ELR (cell line): ENCODE data around the gene ATG10.
"Not testable (repeated sequence)": the region's sequence is repeated elsewhere in the genome, so short reads cannot be mapped to it uniquely, and the experiment has no call there.

Experiments
- DNase-seq: peaks from one replicate; pipeline ENCODE4 v3.0.0-alpha.2; 2015; ENCODE audit warnings: low read depth

ATG10 gene

GRCh38 chr5:81982172-81982685 is 10.4 kb downstream of the ATG10 start:
- DNase-seq: not testable (repeated sequence)

- DNase-seq: not testable (repeated sequence)
Measured at GRCh38 chr5:81983148-81983547, 11.3 kb downstream of the ATG10 start.

GRCh38 chr5:81983563-81983962 is 11.7 kb downstream of the ATG10 start:
- DNase-seq: not testable (repeated sequence)

GRCh38 chr5:81986126-81986525 is 14.3 kb downstream of the ATG10 start:
- DNase-seq: no peak

- no peak for DNase-seq
Measured at GRCh38 chr5:81989204-81989603, 17.4 kb downstream of the ATG10 start.

GRCh38 chr5:81994679-81995078 is 22.9 kb downstream of the ATG10 start:
- DNase-seq: peak; percentile 11

GRCh38 chr5:81995407-81995806 is 23.6 kb downstream of the ATG10 start:
- no peak for DNase-seq

GRCh38 chr5:82004511-82004910 is 32.7 kb downstream of the ATG10 start:
- DNase-seq: peak; percentile 75

- not testable (repeated sequence) for DNase-seq
Measured at GRCh38 chr5:82009869-82010268, 38.0 kb downstream of the ATG10 start.

GRCh38 chr5:82010696-82011095 is 38.9 kb downstream of the ATG10 start:
- no peak for DNase-seq

- DNase-seq: no peak
Measured at GRCh38 chr5:82011761-82012160, 39.9 kb downstream of the ATG10 start.

- not testable (repeated sequence) for DNase-seq
Measured at GRCh38 chr5:82014644-82015043, 42.8 kb downstream of the ATG10 start.

- no peak for DNase-seq
Measured at GRCh38 chr5:82018462-82018861, 46.6 kb downstream of the ATG10 start.

- DNase-seq: no peak
Measured at GRCh38 chr5:82019342-82020138, 47.7 kb downstream of the ATG10 start.

GRCh38 chr5:82022499-82022898 is 50.7 kb downstream of the ATG10 start:
- DNase-seq: no peak

GRCh38 chr5:82023644-82024043 is 51.8 kb downstream of the ATG10 start:
- no peak for DNase-seq

- no peak for DNase-seq
Measured at GRCh38 chr5:82031220-82032119, 59.6 kb downstream of the ATG10 start.

GRCh38 chr5:82042894-82043293 is 71.1 kb downstream of the ATG10 start:
- not testable (repeated sequence) for DNase-seq

GRCh38 chr5:82044010-82044409 is 72.2 kb downstream of the ATG10 start:
- no peak for DNase-seq

GRCh38 chr5:82045554-82046275 is 73.9 kb downstream of the ATG10 start:
- DNase-seq: peak; percentile 30

GRCh38 chr5:82046276-82046647 is 74.4 kb downstream of the ATG10 start:
- DNase-seq: no peak

GRCh38 chr5:82050955-82051354 is 79.1 kb downstream of the ATG10 start:
- no peak for DNase-seq
